ENCODE measurements around the gene PLOD3.

PLOD3 gene

GRCh38 chr7:101172854-101173751, 44.3 kb downstream of the PLOD3 start:
- no peak overlapping the region for H3K27ac ChIP-seq
- no peak for DNase-seq (ENCODE audit: low read depth, low spot score)
- TF ChIP-seq POLR2AphosphoS5 (IDR thresholded peaks at IDR 0.05; ENCODE audit: borderline replicate concordance, low read depth, low read length) (no peak), FOXP2 (optimal IDR thresholded peaks at IDR 0.05; ENCODE audit: control extremely low read depth, extremely low read length, insufficient read depth) (no peak), EZH2 (IDR thresholded peaks at IDR 0.05) (no peak)
- H3K36me3 ChIP-seq (ENCODE audit: insufficient read depth, low read length) = no peaks in the 10 kb centered on the region
- peak overlapping the region; percentile 70 for H3K4me3 ChIP-seq
- H3K9me3 ChIP-seq (ENCODE audit: low read depth, low read length) = no peaks in the 10 kb centered on the region
- no peak overlapping the region for H3K9ac ChIP-seq (ENCODE audit: insufficient read length)

GRCh38 chr7:101172005-101172853, 45.2 kb downstream of the PLOD3 start:
- no peak overlapping the region for H3K27ac ChIP-seq
- no peaks in the 10 kb centered on the region for H3K36me3 ChIP-seq (ENCODE audit: insufficient read depth, low read length)
- H3K9ac ChIP-seq (ENCODE audit: insufficient read length) = no peak overlapping the region
- DNase-seq (ENCODE audit: low read depth, low spot score) = no peak
- H3K9me3 ChIP-seq (ENCODE audit: low read depth, low read length) = no peaks in the 10 kb centered on the region
- TF ChIP-seq FOXP2 (optimal IDR thresholded peaks at IDR 0.05; ENCODE audit: control extremely low read depth, extremely low read length, insufficient read depth) = no peak
- TF ChIP-seq POLR2AphosphoS5 (IDR thresholded peaks at IDR 0.05; ENCODE audit: borderline replicate concordance, low read depth, low read length) = no peak
- H3K4me3 ChIP-seq = no peak overlapping the region

- Histone ChIP-seq H3K27ac (no peak overlapping the region), H3K9ac (ENCODE audit: insufficient read length) (no peak overlapping the region), H3K9me3 (ENCODE audit: low read depth, low read length) (no peaks in the 10 kb centered on the region), H3K36me3 (ENCODE audit: insufficient read depth, low read length) (no peaks in the 10 kb centered on the region), H3K4me3 (no peak overlapping the region)
- no peak for DNase-seq (ENCODE audit: low read depth, low spot score)
- no peak for TF ChIP-seq FOXP2 (optimal IDR thresholded peaks at IDR 0.05; ENCODE audit: control extremely low read depth, extremely low read length, insufficient read depth)
- TF ChIP-seq POLR2AphosphoS5 (IDR thresholded peaks at IDR 0.05; ENCODE audit: borderline replicate concordance, low read depth, low read length) = no peak
- no peak for TF ChIP-seq EZH2 (IDR thresholded peaks at IDR 0.05)
Measured at GRCh38 chr7:101171442-101171837, 45.9 kb downstream of the PLOD3 start.

- Histone ChIP-seq H3K4me3 (no peak overlapping the region), H3K36me3 (ENCODE audit: insufficient read depth, low read length) (no peaks in the 10 kb centered on the region), H3K9ac (ENCODE audit: insufficient read length) (no peak overlapping the region), H3K27ac (no peak overlapping the region), H3K9me3 (ENCODE audit: low read depth, low read length) (no peaks in the 10 kb centered on the region)
- TF ChIP-seq EZH2 (IDR thresholded peaks at IDR 0.05) = no peak
- TF ChIP-seq POLR2AphosphoS5 (IDR thresholded peaks at IDR 0.05; ENCODE audit: borderline replicate concordance, low read depth, low read length) = no peak
- no peak for TF ChIP-seq FOXP2 (optimal IDR thresholded peaks at IDR 0.05; ENCODE audit: control extremely low read depth, extremely low read length, insufficient read depth)
- DNase-seq (ENCODE audit: low read depth, low spot score) = no peak
Measured at GRCh38 chr7:101170617-101171441, 46.6 kb downstream of the PLOD3 start.

- Histone ChIP-seq H3K27ac (no peak overlapping the region), H3K36me3 (ENCODE audit: insufficient read depth, low read length) (no peaks in the 10 kb centered on the region), H3K4me3 (peak overlapping the region; percentile 40; the same call in 1 of the 2 replicates), H3K9me3 (ENCODE audit: low read depth, low read length) (no peaks in the 10 kb centered on the region), H3K9ac (ENCODE audit: insufficient read length) (no peak overlapping the region)
- TF ChIP-seq POLR2AphosphoS5 (IDR thresholded peaks at IDR 0.05; ENCODE audit: borderline replicate concordance, low read depth, low read length) (no peak), EZH2 (IDR thresholded peaks at IDR 0.05) (peak; percentile 12)
- no peak for DNase-seq (ENCODE audit: low read depth, low spot score)
Measured at GRCh38 chr7:101169838-101170551, 47.4 kb downstream of the PLOD3 start.

GRCh38 chr7:101169110-101169837, 48.1 kb downstream of the PLOD3 start:
- peak overlapping the region; percentile 40; the same call in 1 of the 2 replicates for H3K4me3 ChIP-seq
- no peak overlapping the region for H3K9ac ChIP-seq (ENCODE audit: insufficient read length)
- TF ChIP-seq FOXP2 (optimal IDR thresholded peaks at IDR 0.05; ENCODE audit: control extremely low read depth, extremely low read length, insufficient read depth) = no peak
- TF ChIP-seq EZH2 (IDR thresholded peaks at IDR 0.05) = no peak
- no peak for TF ChIP-seq POLR2AphosphoS5 (IDR thresholded peaks at IDR 0.05; ENCODE audit: borderline replicate concordance, low read depth, low read length)

More at GRCh38 chr7:101169110-101169837, 48.1 kb downstream of the PLOD3 start:
- H3K27ac ChIP-seq = no peak overlapping the region
- H3K9me3 ChIP-seq (ENCODE audit: low read depth, low read length) = no peaks in the 10 kb centered on the region
- no peak for DNase-seq (ENCODE audit: low read depth, low spot score)
- no peaks in the 10 kb centered on the region for H3K36me3 ChIP-seq (ENCODE audit: insufficient read depth, low read length)
